ENCODE data around the gene METTL2B. TPM values are rescaled to one million over a fixed set of nuclear protein-coding genes. Genes with fewer than 3 reads are reported as not detected.
A peak's percentile ranks its signal among the peaks of the same experiment; 100 is the strongest.
"Not testable (repeated sequence)": the region's sequence is repeated elsewhere in the genome, so short reads cannot be mapped to it uniquely, and the experiment has no call there.

Gene METTL2B
- total and polyA plus RNA-seq, 7 experiments from 2014 or later = 14.7 to 35.1 (median 25.9) TPM

DNA sequence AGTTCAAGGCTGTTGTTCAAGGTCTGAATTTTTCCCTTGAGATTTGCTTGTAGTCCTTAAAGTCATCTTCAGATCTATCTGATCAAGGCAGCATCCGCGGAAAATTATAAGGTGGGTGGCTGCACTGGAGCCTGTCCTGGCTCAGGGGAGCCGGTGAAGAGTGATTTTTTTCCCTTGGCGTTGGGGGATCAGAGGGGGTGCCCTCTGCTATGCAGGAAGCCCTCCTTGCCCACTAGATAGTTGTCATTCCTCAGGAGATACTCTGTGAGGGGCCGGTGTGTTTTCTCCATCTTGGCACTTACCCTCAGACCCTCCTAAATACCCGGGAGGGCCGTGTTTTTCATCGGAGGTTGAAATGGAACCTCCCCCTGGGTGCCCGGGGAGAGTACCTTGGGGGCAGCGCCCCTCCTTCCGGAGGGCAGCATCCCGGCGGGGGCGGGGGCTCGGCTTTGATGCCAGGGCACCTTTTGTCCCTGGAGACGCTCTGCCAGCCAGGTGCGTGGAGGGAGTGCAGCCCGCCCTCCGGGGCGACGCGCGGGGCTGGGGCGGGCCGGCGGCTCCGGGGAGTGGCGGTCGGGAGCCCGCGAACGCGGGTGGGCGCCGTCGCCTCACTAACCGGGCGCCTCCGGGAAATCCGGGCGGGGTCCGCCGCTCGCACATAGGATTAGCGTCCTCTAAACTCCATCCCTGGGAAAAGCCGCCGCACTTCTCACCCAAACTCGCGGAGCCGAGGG is 53.7 kb downstream of the METTL2B start:
- POLR2A ChIA-PET; H3K27me3 Mint-ChIP-seq; H3K27me3 ChIP-seq (ENCODE audit: control insufficient read depth in 2 of 2, insufficient read depth in 2 of 2, low read length in 2 of 2); CTCF ChIA-PET; H3K36me3 ChIP-seq (ENCODE audit: control insufficient read depth in 2 of 3, insufficient read depth in 3 of 3, low read length in 3 of 3); H3K9me3 Mint-ChIP-seq; H3K4me1 ChIP-seq (ENCODE audit: control insufficient read depth in 2 of 2, insufficient read depth in 2 of 2, low read length in 2 of 2); H3K9me3 ChIP-seq (ENCODE audit: control insufficient read depth in 2 of 3, low read length in 3 of 3): not testable (repeated sequence)
- intact Hi-C loops (cut with micrococcal nuclease) = loop anchor here (2.0 to 10.0 kb wide), 6 partner anchors 73 to 1417 kb away; partner anchors contain the start of genes ATP6V1F (in 1 of the 2), CALU (in 1 of the 2), HILPDA (in 1 of the 2) and IMPDH1 (in 1 of the 2)
- H3K4me3 ChIP-seq (ENCODE audit: low read length) = peak overlapping the region; percentile 46
- ATAC-seq (peak; percentile 53), DNase-seq (peak; percentile 24 to 70 (median 48))
- Mint-ChIP-seq H3K36me3 (peaks cover 0 to 11% (median 0%) of the 10 kb centered on the region in 5 donors), H3K27ac (peak overlapping the region; percentile 89 to 97 (median 91)), H3K4me1 (peaks cover 23 to 39% (median 37%) of the 10 kb centered on the region in 7 donors), H3K4me3 (peak overlapping the region; percentile 81 to 91 (median 88))
- H3K27ac ChIP-seq (ENCODE audit: low read depth, low read length) = peak overlapping the region; percentile 95

DNA sequence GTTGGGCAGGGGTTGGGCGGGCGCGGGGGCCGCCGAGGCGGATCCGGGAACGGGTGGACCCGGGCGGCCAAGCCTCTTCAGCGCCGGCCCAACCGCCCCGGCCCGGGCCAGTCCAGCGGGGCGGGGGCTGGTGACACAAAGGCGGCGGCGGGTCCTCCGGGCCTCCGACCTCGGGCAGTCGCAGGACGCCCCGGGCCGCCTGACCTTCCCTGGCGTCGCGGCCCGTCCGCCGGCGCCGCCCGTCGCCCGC is 54.2 kb downstream of the METTL2B start:
- no peak overlapping the region for H3K27ac Mint-ChIP-seq
- Histone ChIP-seq H3K27me3 (ENCODE audit: control insufficient read depth in 2 of 2, insufficient read depth in 2 of 2, low read length in 2 of 2) (no peaks in the 10 kb centered on the region), H3K4me3 (ENCODE audit: low read length) (peak overlapping the region; percentile 46), H3K4me1 (ENCODE audit: control insufficient read depth in 2 of 2, insufficient read depth in 2 of 2, low read length in 2 of 2) (peaks cover 0 to 4% of the 10 kb centered on the region in 2 donors), H3K27ac (ENCODE audit: low read depth, low read length) (peak overlapping the region; percentile 95), H3K36me3 (ENCODE audit: control insufficient read depth in 2 of 3, insufficient read depth in 3 of 3, low read length in 3 of 3) (no peaks in the 10 kb centered on the region), H3K9me3 (ENCODE audit: control insufficient read depth in 2 of 3, low read length in 3 of 3) (no peaks in the 10 kb centered on the region)
- ChIA-PET CTCF (no interaction called here), POLR2A (no interaction called here)
- ATAC-seq (no peak), DNase-seq (no peak)
- H3K36me3 Mint-ChIP-seq = peaks cover 0 to 14% (median 0%) of the 10 kb centered on the region in 5 donors
- H3K27me3 Mint-ChIP-seq = no peaks in the 10 kb centered on the region
- no peaks in the 10 kb centered on the region for H3K9me3 Mint-ChIP-seq
- intact Hi-C loops (cut with micrococcal nuclease) = loop anchor here (1.0 to 10.0 kb wide), 8 partner anchors 54 to 1417 kb away; partner anchors contain the start of genes HILPDA (in 2 of the 2), METTL2B (in 2 of the 2), ATP6V1F (in 1 of the 2) and CALU (in 1 of the 2)
- H3K4me3 Mint-ChIP-seq = peak overlapping the region in 1 of 10 donors; percentile 16
- peaks cover 23 to 42% (median 40%) of the 10 kb centered on the region in 7 donors for H3K4me1 Mint-ChIP-seq

- POLR2A ChIA-PET; H3K4me1 ChIP-seq (ENCODE audit: control insufficient read depth in 2 of 2, insufficient read depth in 2 of 2, low read length in 2 of 2); H3K36me3 ChIP-seq (ENCODE audit: control insufficient read depth in 2 of 3, insufficient read depth in 3 of 3, low read length in 3 of 3); H3K9me3 Mint-ChIP-seq; H3K9me3 ChIP-seq (ENCODE audit: control insufficient read depth in 2 of 3, low read length in 3 of 3); CTCF ChIA-PET; H3K27me3 ChIP-seq (ENCODE audit: control insufficient read depth in 2 of 2, insufficient read depth in 2 of 2, low read length in 2 of 2); H3K27me3 Mint-ChIP-seq: not testable (repeated sequence)
- ATAC-seq (peak; percentile 86), DNase-seq (peak; percentile 66 to 84 (median 82))
- Mint-ChIP-seq H3K36me3 (peaks cover 0 to 14% (median 0%) of the 10 kb centered on the region in 5 donors), H3K4me1 (peaks cover 23 to 46% (median 40%) of the 10 kb centered on the region in 7 donors), H3K27ac (peak overlapping the region in 4 of 9 donors; percentile 58 to 81 (median 75)), H3K4me3 (peak overlapping the region in 7 of 10 donors; percentile 34 to 89 (median 59))
- H3K4me3 ChIP-seq (ENCODE audit: low read length) = peak overlapping the region; percentile 46
- H3K27ac ChIP-seq (ENCODE audit: low read depth, low read length) = peak overlapping the region; percentile 95
- intact Hi-C loops (cut with micrococcal nuclease) = loop anchor here (1.0 to 10.0 kb wide), 8 partner anchors 55 to 1416 kb away; partner anchors contain the start of genes HILPDA (in 2 of the 2), METTL2B (in 2 of the 2), ATP6V1F (in 1 of the 2) and CALU (in 1 of the 2)
Measured at GRCh38 chr7:128531105-128531954, 54.8 kb downstream of the METTL2B start.

DNA sequence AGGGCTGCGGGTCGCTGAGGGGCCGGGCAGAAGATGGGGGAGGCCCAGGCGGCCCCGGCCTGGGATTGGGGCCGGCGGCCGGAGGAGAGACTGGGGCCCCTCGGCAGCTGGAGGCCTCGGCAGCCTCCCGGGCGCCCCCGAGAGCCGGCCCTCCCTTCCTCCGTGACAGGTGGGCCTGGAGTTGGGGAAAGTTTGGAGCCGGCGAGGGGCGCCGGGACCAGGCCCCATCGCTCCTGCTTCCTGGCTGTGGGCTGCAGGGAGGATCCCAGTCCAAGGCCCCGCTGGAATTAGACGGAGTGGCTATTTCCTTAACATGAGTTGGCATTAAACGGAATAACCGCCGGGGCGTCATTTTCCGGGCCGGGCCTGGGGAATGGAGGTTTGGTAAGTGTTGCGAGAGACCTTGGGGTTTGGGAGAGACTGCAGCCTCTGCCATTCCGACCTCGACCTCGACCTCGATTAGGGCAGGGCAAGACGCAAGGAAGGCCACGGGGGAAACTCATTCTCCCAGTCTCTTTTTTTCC is 55.5 kb downstream of the METTL2B start:
- peak in 7 of 9 donors; percentile 19 to 54 (median 29) for DNase-seq
- peaks cover 0 to 14% (median 0%) of the 10 kb centered on the region in 5 donors for H3K36me3 Mint-ChIP-seq
- H3K27me3 Mint-ChIP-seq; H3K27me3 ChIP-seq (ENCODE audit: control insufficient read depth in 2 of 2, insufficient read depth in 2 of 2, low read length in 2 of 2); H3K9me3 Mint-ChIP-seq; ATAC-seq; H3K9me3 ChIP-seq (ENCODE audit: control insufficient read depth in 2 of 3, low read length in 3 of 3); H3K4me1 ChIP-seq (ENCODE audit: control insufficient read depth in 2 of 2, insufficient read depth in 2 of 2, low read length in 2 of 2); H3K36me3 ChIP-seq (ENCODE audit: control insufficient read depth in 2 of 3, insufficient read depth in 3 of 3, low read length in 3 of 3); POLR2A ChIA-PET: not testable (repeated sequence)
- Histone ChIP-seq H3K4me3 (ENCODE audit: low read length) (peak overlapping the region; percentile 48), H3K27ac (ENCODE audit: low read depth, low read length) (peak overlapping the region; percentile 95)
- H3K4me1 Mint-ChIP-seq = peaks cover 23 to 53% (median 43%) of the 10 kb centered on the region in 7 donors
- CTCF ChIA-PET = interaction anchor here (0.6 kb wide), 1 partner anchor 8 kb away, joined by 3 read pairs; no protein-coding TSS in a partner anchor
- H3K4me3 Mint-ChIP-seq = peak overlapping the region; percentile 88 to 94 (median 90)
- intact Hi-C loops (cut with micrococcal nuclease) = loop anchor here (1.0 to 10.0 kb wide), 8 partner anchors 56 to 1415 kb away; partner anchors contain the start of genes HILPDA (in 2 of the 2), METTL2B (in 2 of the 2), ATP6V1F (in 1 of the 2) and CALU (in 1 of the 2)
- peak overlapping the region; percentile 81 to 96 (median 95) for H3K27ac Mint-ChIP-seq

DNA sequence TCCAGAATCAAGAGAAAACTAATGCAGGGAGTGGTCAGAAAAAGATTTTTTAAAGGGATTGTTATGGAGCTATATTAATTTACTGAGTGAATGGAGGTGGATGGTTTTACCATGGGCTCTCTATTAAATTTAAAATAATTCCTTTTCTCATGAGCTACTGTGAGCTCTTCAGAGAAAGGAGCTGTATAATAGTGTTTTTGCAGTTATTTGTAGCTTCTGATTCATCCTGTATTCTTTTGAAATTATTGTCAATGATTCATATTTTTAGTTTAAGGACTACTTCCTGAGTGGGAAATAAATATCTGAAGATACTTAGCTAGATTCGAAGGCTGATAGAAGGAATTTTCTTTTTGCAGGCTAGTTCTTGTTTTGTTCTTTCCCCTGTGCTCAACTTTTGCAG is 56.4 kb downstream of the METTL2B start:
- intact Hi-C loops (cut with micrococcal nuclease) = loop anchor here (5.0 to 10.0 kb wide), 4 partner anchors 76 to 1414 kb away; partner anchors contain the start of genes ATP6V1F (in 1 of the 2), HILPDA (in 1 of the 2) and IMPDH1 (in 1 of the 2)
- Mint-ChIP-seq H3K4me1 (peaks cover 26 to 62% (median 46%) of the 10 kb centered on the region in 7 donors), H3K27ac (peak overlapping the region; percentile 81 to 96 (median 95)), H3K4me3 (peak overlapping the region; percentile 88 to 94 (median 90)), H3K36me3 (peaks cover 0 to 14% (median 2%) of the 10 kb centered on the region in 5 donors)
- H3K36me3 ChIP-seq (ENCODE audit: control insufficient read depth in 2 of 3, insufficient read depth in 3 of 3, low read length in 3 of 3); H3K4me1 ChIP-seq (ENCODE audit: control insufficient read depth in 2 of 2, insufficient read depth in 2 of 2, low read length in 2 of 2); H3K27me3 Mint-ChIP-seq; H3K4me3 ChIP-seq (ENCODE audit: low read length); H3K9me3 Mint-ChIP-seq; CTCF ChIA-PET; DNase-seq; H3K27me3 ChIP-seq (ENCODE audit: control insufficient read depth in 2 of 2, insufficient read depth in 2 of 2, low read length in 2 of 2); H3K9me3 ChIP-seq (ENCODE audit: control insufficient read depth in 2 of 3, low read length in 3 of 3); POLR2A ChIA-PET; ATAC-seq: not testable (repeated sequence)
- peak overlapping the region; percentile 95 for H3K27ac ChIP-seq (ENCODE audit: low read depth, low read length)

DNA sequence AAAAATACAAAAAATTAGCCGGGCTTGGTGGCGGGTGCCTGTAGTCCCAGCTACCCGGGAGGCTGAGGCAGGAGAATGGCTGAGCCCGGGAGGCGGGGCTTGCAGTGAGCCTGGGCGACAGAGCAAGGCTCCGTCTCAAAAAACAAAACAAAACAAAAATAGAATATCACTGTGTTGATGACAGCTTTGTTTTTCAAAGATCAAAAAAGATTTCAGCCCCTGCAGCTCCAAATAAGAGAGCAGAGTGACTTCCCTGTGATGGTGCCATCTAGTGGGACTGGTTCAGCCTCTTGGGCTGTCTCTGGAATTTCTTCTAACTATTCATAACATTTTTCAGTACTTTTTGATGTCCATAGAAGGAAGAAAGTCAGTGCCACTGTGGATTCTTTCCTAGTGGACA is 60.9 kb downstream of the METTL2B start:
- H3K27ac ChIP-seq (ENCODE audit: low read depth, low read length) = peak overlapping the region; percentile 14
- H3K36me3 ChIP-seq (ENCODE audit: control insufficient read depth in 2 of 3, insufficient read depth in 3 of 3, low read length in 3 of 3); H3K27me3 Mint-ChIP-seq; H3K9me3 ChIP-seq (ENCODE audit: control insufficient read depth in 2 of 3, low read length in 3 of 3); CTCF ChIA-PET; H3K27me3 ChIP-seq (ENCODE audit: control insufficient read depth in 2 of 2, insufficient read depth in 2 of 2, low read length in 2 of 2); H3K4me1 ChIP-seq (ENCODE audit: control insufficient read depth in 2 of 2, insufficient read depth in 2 of 2, low read length in 2 of 2); H3K9me3 Mint-ChIP-seq; POLR2A ChIA-PET; H3K4me3 ChIP-seq (ENCODE audit: low read length): not testable (repeated sequence)
- intact Hi-C loops (cut with micrococcal nuclease) = loop anchor here (10.0 kb wide), 2 partner anchors 133 to 327 kb away; partner anchors contain the start of genes ATP6V1F (in 1 of the 2) and IMPDH1 (in 1 of the 2)
- Mint-ChIP-seq H3K4me3 (peak overlapping the region in 1 of 10 donors; percentile 32), H3K4me1 (peaks cover 22 to 71% (median 52%) of the 10 kb centered on the region in 7 donors), H3K27ac (peak overlapping the region in 6 of 9 donors; percentile 12 to 76 (median 49)), H3K36me3 (peaks cover 0 to 19% (median 4%) of the 10 kb centered on the region in 5 donors)
- ATAC-seq = peak; percentile 98
- peak in 7 of 9 donors; percentile 13 to 53 (median 29) for DNase-seq
